GM12878 (cell line): ENCODE measurements around the gene CDKN1C. TPM values are rescaled to one million over a fixed set of nuclear protein-coding genes. Genes with fewer than 3 reads are reported as not detected.

Experiments
- ATAC-seq: fragments of 200-7000 bp; cut with Tn5 transposase; 3 replicates; pipeline ENCODE4 v1.9.1; 2020; ENCODE audit warnings: mild to moderate bottlenecking, moderate library complexity
- BruUV-seq: library from RNA; stranded (reverse); fragments of 400-500 nt; replicated peaks from 2 replicates; lab custom pipeline; 2021; lab: Mats Ljungman, UMichigan
- CTCF ChIA-PET: fragments of 300-600 bp; sonication (Branson Sonifier 250); formaldehyde crosslinking; extraction: SDS; loops from one replicate; lab custom pipeline; 2021; ENCODE audit warnings: inconsistent platforms; lab: Yijun Ruan, JAX
- POLR2A ChIA-PET: fragments of 350-600 bp; formaldehyde crosslinking; extraction: SDS; loops from one replicate; lab custom pipeline; 2021; ENCODE audit warnings: inconsistent platforms; lab: Charles Lee
- RAD21 ChIA-PET: fragments of 300-600 bp; sonication (Branson Sonifier 250); formaldehyde crosslinking; loops from one replicate; lab custom pipeline; 2023; ENCODE audit warnings: antibody characterized with exemption; ENCODE audit not compliant: unreplicated experiment; lab: Charles Lee
- SMC1A ChIA-PET: fragments of 300-600 bp; sonication (Branson Sonifier 250); formaldehyde crosslinking; loops from one replicate; lab custom pipeline; 2023; ENCODE audit not compliant: unreplicated experiment, uncharacterized antibody; lab: Charles Lee
- DNase-seq: peaks from one replicate; pipeline ENCODE4 v3.0.0-alpha.2; 2011; ENCODE audit warnings: low read depth, low spot score
- FAIRE-seq: peaks from 3 replicates; lab custom pipeline; 2011; peaks lifted over from hg19 to GRCh38; lab: Jason Lieb, UNC
- H2AFZ ChIP-seq: 2 replicates; pipeline ENCODE4 v1.6.0; 2011; ENCODE audit warnings: low read depth, low read length, control low read depth; ENCODE audit not compliant: control insufficient read depth
- H3K27ac ChIP-seq: 2 replicates; pipeline ENCODE4 v1.5.1; 2011; ENCODE audit warnings: control low read depth; ENCODE audit not compliant: control insufficient read depth, insufficient read depth
- H3K27me3 ChIP-seq, 2 experiments: replicated peaks in 1 of 2; 2 replicates each; pipeline versions ENCODE4 v1.6.0 to v1.6.1; 2011; ENCODE audit warnings: low read length in 1 of 2; ENCODE audit not compliant: control insufficient read depth in 2 of 2, insufficient read depth in 2 of 2
- H3K36me3 ChIP-seq, 2 experiments: 2 replicates each; pipeline ENCODE4 v1.5.1; 2011; ENCODE audit warnings: low read length in 1 of 2; ENCODE audit not compliant: control insufficient read depth in 2 of 2, insufficient read depth in 2 of 2
- H3K4me1 ChIP-seq: 2 replicates; pipeline ENCODE4 v1.6.1; 2011; ENCODE audit warnings: mild to moderate bottlenecking, low read length, moderate library complexity, mixed read lengths; ENCODE audit not compliant: control insufficient read depth, insufficient read depth
- H3K4me2 ChIP-seq: 2 replicates; pipeline ENCODE4 v1.6.0; 2011; ENCODE audit warnings: control low read depth; ENCODE audit not compliant: control insufficient read depth, insufficient read depth
- H3K4me3 ChIP-seq: fragments of 200-600 bp; sonication (generic); 2 replicates; pipeline ENCODE4 v1.5.1; 2016
- H3K79me2 ChIP-seq: 2 replicates; pipeline ENCODE4 v1.6.0; 2011; ENCODE audit warnings: low read length; ENCODE audit not compliant: control insufficient read depth, insufficient read depth
- H3K9ac ChIP-seq: 2 replicates; pipeline ENCODE4 v1.8.0; 2011; ENCODE audit warnings: low read length, control low read depth, mixed read lengths; ENCODE audit not compliant: control insufficient read depth, insufficient read depth
- H3K9me3 ChIP-seq: replicated peaks from 3 replicates; pipeline ENCODE4 v1.5.1; 2011; ENCODE audit warnings: mild to moderate bottlenecking, low read length; ENCODE audit not compliant: control insufficient read depth, insufficient read depth
- H4K20me1 ChIP-seq: 2 replicates; pipeline ENCODE4 v1.6.0; 2011; ENCODE audit not compliant: control insufficient read depth, insufficient read depth
- ASH2L ChIP-seq: fragments of 300-600, 200-600 bp; sonication (generic); IDR thresholded peaks from 2 replicates; pipeline ENCODE4 v1.6.1; 2017; ENCODE audit warnings: low read depth, mild to moderate bottlenecking, borderline replicate concordance
- CBFB ChIP-seq: IDR thresholded peaks from 2 replicates; pipeline ENCODE4 v1.6.1; 2016; ENCODE audit warnings: antibody characterized with exemption, low read depth
- CREB1 ChIP-seq: IDR thresholded peaks from 2 replicates; pipeline ENCODE4 v1.6.1; 2012; ENCODE audit warnings: low read depth, mild to moderate bottlenecking, inconsistent platforms
- CTCF ChIP-seq, 3 experiments: IDR thresholded peaks in 2 of 3; conservative IDR thresholded peaks in 1 of 3; 2 replicates each; pipeline ENCODE4 v1.5.1; 2011; ENCODE audit warnings: low read depth in 3 of 3, low read length in 3 of 3, mild to moderate bottlenecking in 3 of 3, control low read depth in 2 of 3, moderate library complexity in 2 of 3, inconsistent platforms in 1 of 3, mixed read lengths in 1 of 3; ENCODE audit not compliant: control insufficient read depth in 2 of 3, insufficient read depth in 1 of 3; ENCODE audit errors: extremely low read depth in 1 of 3
- EP300 ChIP-seq, 2 experiments: fragments of 150-350 bp in 1 of 2; IDR thresholded peaks; 2 replicates each; pipeline ENCODE4 v1.6.1; 2011 to 2012; ENCODE audit warnings: low read depth in 2 of 2, low read length in 2 of 2, borderline replicate concordance in 1 of 2, improper control_type of control experiment in 1 of 2, inconsistent platforms in 1 of 2; ENCODE audit not compliant: control insufficient read depth in 1 of 2
- FOXM1 ChIP-seq: IDR thresholded peaks from 2 replicates; pipeline ENCODE4 v1.6.1; 2012; ENCODE audit warnings: low read depth, mild to moderate bottlenecking, inconsistent platforms, low read length, moderate library complexity
- GATAD2B ChIP-seq: fragments of 450-650 bp; conservative IDR thresholded peaks from 2 replicates; pipeline ENCODE4 v1.6.1; 2017; ENCODE audit warnings: low read depth, mild to moderate bottlenecking, moderate library complexity
- IKZF1 ChIP-seq: fragments of 450-650 bp; conservative IDR thresholded peaks from 2 replicates; pipeline ENCODE4 v1.6.1; 2017; ENCODE audit warnings: antibody characterized with exemption, mild to moderate bottlenecking
- IKZF2 ChIP-seq, 2 experiments: fragments of 450-650 bp; IDR thresholded peaks; 2 replicates each; pipeline ENCODE4 v1.6.1; 2017; ENCODE audit warnings: mild to moderate bottlenecking in 2 of 2, moderate library complexity in 2 of 2
- JUNB ChIP-seq: IDR thresholded peaks from 2 replicates; pipeline ENCODE4 v1.6.1; 2016; ENCODE audit warnings: antibody characterized with exemption, mild to moderate bottlenecking
- MEF2B ChIP-seq: fragments of 450-650 bp; IDR thresholded peaks from 2 replicates; pipeline ENCODE4 v1.6.1; 2018; ENCODE audit warnings: mild to moderate bottlenecking, moderate library complexity; ENCODE audit not compliant: partially characterized antibody, poor library complexity, severe bottlenecking
- MTA2 ChIP-seq: fragments of 450-650 bp; IDR thresholded peaks from 2 replicates; pipeline ENCODE4 v1.6.1; 2016; ENCODE audit warnings: low read depth, mild to moderate bottlenecking, moderate library complexity
- NBN ChIP-seq: fragments of 450-650 bp; IDR thresholded peaks from 2 replicates; pipeline ENCODE4 v1.6.1; 2016
- NFIC ChIP-seq: IDR thresholded peaks from 2 replicates; pipeline ENCODE4 v1.6.1; 2012; ENCODE audit warnings: low read depth, mild to moderate bottlenecking, inconsistent platforms, low read length, moderate library complexity
- NR2F1 ChIP-seq: fragments of 450-650 bp; conservative IDR thresholded peaks from 2 replicates; pipeline ENCODE4 v1.6.1; 2017; ENCODE audit warnings: mild to moderate bottlenecking
- PAX5 ChIP-seq: IDR thresholded peaks from 2 replicates; pipeline ENCODE4 v1.6.1; 2011; ENCODE audit warnings: low read depth, low read length, borderline replicate concordance
- RAD21 ChIP-seq: IDR thresholded peaks from 2 replicates; pipeline ENCODE4 v1.6.1; 2011; ENCODE audit warnings: mild to moderate bottlenecking, low read depth, low read length, moderate library complexity; ENCODE audit not compliant: insufficient read depth
- WGBS: methylation state at CpG from one replicate; pipeline ENCODE4 v1.1.6; 2016; ENCODE audit warnings: low lambda C conversion rate; ENCODE audit not compliant: insufficient replicate concordance, insufficient coverage; ENCODE audit errors: missing lambda C conversion rate; 5-methylcytosine and 5-hydroxymethylcytosine counted together
- in situ Hi-C: fragments of 300-500 bp; cut with MboI; formaldehyde crosslinking; loops from 9 replicates; pipeline ENCODE4 v1.14.3; 2018; ENCODE audit warnings: mixed read lengths
- intact Hi-C: fragments of 100-400 bp; cut with micrococcal nuclease; formaldehyde crosslinking; loops from one replicate; pipeline ENCODE4 v1.14.2; 2022; ENCODE audit not compliant: unreplicated experiment
- polyA plus RNA-seq, 11 experiments: library from polyadenylated mRNA; depleted of rRNA in 4 of 11; unstranded in 6 of 11; stranded (reverse) in 5 of 11; fragments of >200 nt; fragmentation: Nextera tagmentation in 4 of 11; fragmentation: Illumina TruSeq in 1 of 11; extraction: Ambion mirVana in 4 of 11; extraction: Trizol in 1 of 11; gene quantifications; 1 replicate in 1 of 11; 2 replicates in 10 of 11; pipeline versions ENCODE4 v1.2.1 to v1.2.3, GENCODE V29; 2011 to 2016; ENCODE audit warnings: inconsistent platforms in 2 of 11, missing spikeins in 2 of 11, low read depth in 1 of 11
- total RNA-seq, 4 experiments: library from RNA; depleted of rRNA in 3 of 4; stranded (reverse); fragments of >200 nt in 3 of 4; fragmentation: Illumina TruSeq in 1 of 4; extraction: Trizol in 1 of 4; gene quantifications; 2 replicates each; pipeline versions ENCODE4 v1.2.1 to v1.2.3, GENCODE V29; 2013 to 2021
- TF ChIP-seq, protein P1 (sequence below): fragments of 450-650 bp; formaldehyde crosslinking; IDR thresholded peaks from 2 replicates; pipeline ENCODE4 v1.5.0; 2022; ENCODE audit warnings: mild to moderate bottlenecking, missing genetic modification characterization

CDKN1C gene
- total and polyA plus RNA-seq, 10 of the 15 experiments (the other 5 are each of a cell fraction or from before 2014, with no cell fraction given), result 0.05 to 0.21 (median 0.14) TPM; not detected in 7

DNA sequence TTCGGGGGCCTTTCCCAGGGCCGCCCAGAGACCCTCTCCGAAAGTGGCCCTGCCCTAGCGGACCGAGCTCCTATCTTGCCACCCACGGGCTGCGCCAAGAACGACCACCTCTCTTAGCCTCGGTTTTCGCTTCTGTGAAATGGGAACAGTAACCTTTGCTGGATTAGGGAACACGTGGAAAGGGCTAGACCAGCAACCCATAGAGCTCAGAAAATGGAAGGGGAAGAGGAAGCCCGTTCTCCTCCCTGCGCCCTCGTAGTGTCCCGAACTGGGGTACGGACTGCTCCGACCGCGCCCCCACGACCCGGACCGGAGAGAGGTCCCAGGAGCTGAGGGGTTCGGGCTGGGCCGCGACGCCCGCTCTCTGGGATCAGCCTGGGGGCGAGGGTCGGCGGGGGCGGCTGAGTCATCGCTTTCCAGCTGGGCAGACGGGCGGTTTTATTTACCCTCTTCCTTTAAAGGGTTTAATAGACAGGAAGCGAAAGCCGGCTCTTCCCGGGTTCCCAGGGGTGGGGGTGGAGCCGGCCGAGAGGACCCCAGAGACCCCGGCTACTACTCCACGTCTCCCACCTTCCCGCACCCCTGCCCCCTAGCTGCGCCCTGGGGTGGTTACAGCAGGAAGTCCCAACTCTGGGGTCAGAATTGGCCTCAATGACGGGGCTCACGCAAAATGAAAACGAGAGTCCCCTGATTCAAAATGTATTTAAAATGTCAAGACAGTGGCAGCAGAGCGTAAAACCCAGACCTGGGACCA, 44.6 kb upstream of the CDKN1C start:
- Histone ChIP-seq H3K79me2 (no peaks in the 10 kb centered on the region), H3K27me3 (peaks cover 3 to 15% of the 10 kb centered on the region in 2 experiments), H2AFZ (peak overlapping the region; percentile 51), H3K4me1 (peaks cover 21% of the 10 kb centered on the region), H3K4me3 (peak overlapping the region; percentile 62), H3K4me2 (peak overlapping the region; percentile 95), H4K20me1 (no peaks in the 10 kb centered on the region), H3K9me3 (no peaks in the 10 kb centered on the region), H3K9ac (peak overlapping the region; percentile 35; the same call in 1 of the 2 replicates), H3K36me3 (no peaks in the 10 kb centered on the region), H3K27ac (no peak overlapping the region)
- ChIA-PET SMC1A (interaction anchor here (1.1 to 2.0 kb wide), 2 partner anchors 37 to 397 kb away, joined by 4 to 14 read pairs; no protein-coding TSS in a partner anchor), RAD21 (interaction anchor here (1.0 to 2.3 kb wide), 5 partner anchors 27 to 398 kb away, joined by 3 to 14 read pairs (median 9); no protein-coding TSS in a partner anchor), POLR2A (interaction anchor here (0.6 to 2.1 kb wide), 4 partner anchors 11 to 38 kb away, joined by 3 to 8 read pairs (median 4); a partner anchor contains a TSS), CTCF (interaction anchor here (0.6 to 2.9 kb wide), 23 partner anchors 12 to 397 kb away, joined by 3 to 25 read pairs (median 5); a partner anchor contains a TSS)
- 3% methylated on average over 47 of the region's 47 CpGs for WGBS
- DNase-seq (peak; percentile 11), FAIRE-seq (no peak), ATAC-seq (peak; percentile 57)
- in situ Hi-C loops, result no loop called here
- BruUV-seq, result no TSS peak
- intact Hi-C loops, result loop anchor here (2.0 to 10.0 kb wide), 3 partner anchors 37 to 397 kb away; no protein-coding TSS in a partner anchor
- TF ChIP-seq, protein P1, sequence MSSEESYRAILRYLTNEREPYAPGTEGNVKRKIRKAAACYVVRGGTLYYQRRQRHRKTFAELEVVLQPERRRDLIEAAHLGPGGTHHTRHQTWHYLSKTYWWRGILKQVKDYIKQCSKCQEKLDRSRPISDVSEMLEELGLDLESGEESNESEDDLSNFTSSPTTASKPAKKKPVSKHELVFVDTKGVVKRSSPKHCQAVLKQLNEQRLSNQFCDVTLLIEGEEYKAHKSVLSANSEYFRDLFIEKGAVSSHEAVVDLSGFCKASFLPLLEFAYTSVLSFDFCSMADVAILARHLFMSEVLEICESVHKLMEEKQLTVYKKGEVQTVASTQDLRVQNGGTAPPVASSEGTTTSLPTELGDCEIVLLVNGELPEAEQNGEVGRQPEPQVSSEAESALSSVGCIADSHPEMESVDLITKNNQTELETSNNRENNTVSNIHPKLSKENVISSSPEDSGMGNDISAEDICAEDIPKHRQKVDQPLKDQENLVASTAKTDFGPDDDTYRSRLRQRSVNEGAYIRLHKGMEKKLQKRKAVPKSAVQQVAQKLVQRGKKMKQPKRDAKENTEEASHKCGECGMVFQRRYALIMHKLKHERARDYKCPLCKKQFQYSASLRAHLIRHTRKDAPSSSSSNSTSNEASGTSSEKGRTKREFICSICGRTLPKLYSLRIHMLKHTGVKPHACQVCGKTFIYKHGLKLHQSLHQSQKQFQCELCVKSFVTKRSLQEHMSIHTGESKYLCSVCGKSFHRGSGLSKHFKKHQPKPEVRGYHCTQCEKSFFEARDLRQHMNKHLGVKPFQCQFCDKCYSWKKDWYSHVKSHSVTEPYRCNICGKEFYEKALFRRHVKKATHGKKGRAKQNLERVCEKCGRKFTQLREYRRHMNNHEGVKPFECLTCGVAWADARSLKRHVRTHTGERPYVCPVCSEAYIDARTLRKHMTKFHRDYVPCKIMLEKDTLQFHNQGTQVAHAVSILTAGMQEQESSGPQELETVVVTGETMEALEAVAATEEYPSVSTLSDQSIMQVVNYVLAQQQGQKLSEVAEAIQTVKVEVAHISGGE (CRISPR knock-in tag), result no peak
- no peak for TF ChIP-seq RAD21
- 0 out of 2 replicates have a peak, but pooled peaks have one; percentile 3 for TF ChIP-seq IKZF1
- TF ChIP-seq GATAD2B, result 0 out of 2 replicates have a peak, but pooled peaks have one; percentile 10
- TF ChIP-seq MTA2, result 0 out of 2 replicates have a peak, but pooled peaks have one; percentile 15
- TF ChIP-seq NFIC, result no peak
- peak; percentile 34 for TF ChIP-seq MEF2B
- peak in 2 of 3 experiments; percentile 49 to 59; a peak in 5 of 6 replicates for TF ChIP-seq CTCF (IDR thresholded peaks at IDR 0.05 in 2 of 3, conservative IDR thresholded peaks at IDR 0.05 in 1 of 3; ENCODE audit: control insufficient read depth in 2 of 3, extremely low read depth in 1 of 3, insufficient read depth in 1 of 3, low read depth in 3 of 3, low read length in 3 of 3)
- TF ChIP-seq PAX5, result peak; percentile 41; the same call in 1 of the 2 replicates
- no peak for TF ChIP-seq NBN
- TF ChIP-seq EP300 (IDR thresholded peaks at IDR 0.05; ENCODE audit: borderline replicate concordance in 1 of 2, control insufficient read depth in 1 of 2, low read depth in 2 of 2, low read length in 2 of 2), result no peak
- peak; percentile 26; the same call in 1 of the 2 replicates for TF ChIP-seq NR2F1
- TF ChIP-seq JUNB, result peak; percentile 15; the same call in 1 of the 2 replicates
- peak; percentile 41; the same call in 1 of the 2 replicates for TF ChIP-seq CREB1
- peak; percentile 45; the same call in 1 of the 2 replicates for TF ChIP-seq CBFB
- no peak for TF ChIP-seq FOXM1
- TF ChIP-seq IKZF2 (IDR thresholded peaks at IDR 0.05), result peak; percentile 16 to 30; a peak in 1 of 4 replicates
- no peak for TF ChIP-seq ASH2L
